AG09309 (cell line): ENCODE measurements around the gene HBA1.

Experiments used
- DNase-seq: peaks from one replicate; pipeline ENCODE4 v3.0.0-alpha.2; 2010; ENCODE audit warnings: low read depth
- H3K4me3 ChIP-seq: 2 replicates; pipeline ENCODE4 v1.5.1; 2011; ENCODE audit warnings: mild to moderate bottlenecking, low read depth, low read length, moderate library complexity; ENCODE audit not compliant: control insufficient read depth
- TF ChIP-seq, protein P1 (sequence below): IDR thresholded peaks from 2 replicates; pipeline ENCODE4 v1.5.1; 2011; ENCODE audit warnings: mild to moderate bottlenecking, low read depth, low read length, inconsistent platforms; ENCODE audit not compliant: insufficient read depth, control insufficient read depth; ENCODE audit errors: missing control alignments

HBA1 gene

DNA sequence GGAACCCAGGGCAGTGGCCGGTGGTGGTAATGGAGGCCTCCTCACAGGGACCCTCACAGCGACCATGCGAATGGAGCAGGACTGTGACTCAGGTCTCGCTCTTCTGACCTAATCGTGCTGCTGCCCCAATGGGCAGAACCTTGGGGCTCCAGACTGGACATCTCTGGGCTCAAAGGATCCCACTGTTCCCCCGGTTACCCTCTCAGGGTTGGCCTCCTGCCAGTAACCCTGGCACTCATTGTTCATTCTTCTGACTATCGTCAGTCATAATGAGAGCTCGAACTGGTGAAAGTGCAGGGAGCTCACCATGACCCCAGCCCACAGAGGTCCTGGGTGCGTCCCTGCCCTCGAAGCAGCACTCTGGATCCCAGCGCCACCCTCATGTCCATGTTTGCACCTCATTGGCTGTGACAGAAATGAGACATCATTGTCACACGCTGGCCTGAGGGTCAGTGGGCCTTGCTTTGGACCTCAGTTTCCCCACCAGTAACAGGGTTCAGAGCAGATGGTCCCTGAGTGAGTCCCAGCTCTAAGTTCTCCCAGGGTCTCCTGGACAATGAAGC is 34.0 kb upstream of the HBA1 start:
- DNase-seq: no peak
- no peak overlapping the region for H3K4me3 ChIP-seq
- TF ChIP-seq, protein P1, sequence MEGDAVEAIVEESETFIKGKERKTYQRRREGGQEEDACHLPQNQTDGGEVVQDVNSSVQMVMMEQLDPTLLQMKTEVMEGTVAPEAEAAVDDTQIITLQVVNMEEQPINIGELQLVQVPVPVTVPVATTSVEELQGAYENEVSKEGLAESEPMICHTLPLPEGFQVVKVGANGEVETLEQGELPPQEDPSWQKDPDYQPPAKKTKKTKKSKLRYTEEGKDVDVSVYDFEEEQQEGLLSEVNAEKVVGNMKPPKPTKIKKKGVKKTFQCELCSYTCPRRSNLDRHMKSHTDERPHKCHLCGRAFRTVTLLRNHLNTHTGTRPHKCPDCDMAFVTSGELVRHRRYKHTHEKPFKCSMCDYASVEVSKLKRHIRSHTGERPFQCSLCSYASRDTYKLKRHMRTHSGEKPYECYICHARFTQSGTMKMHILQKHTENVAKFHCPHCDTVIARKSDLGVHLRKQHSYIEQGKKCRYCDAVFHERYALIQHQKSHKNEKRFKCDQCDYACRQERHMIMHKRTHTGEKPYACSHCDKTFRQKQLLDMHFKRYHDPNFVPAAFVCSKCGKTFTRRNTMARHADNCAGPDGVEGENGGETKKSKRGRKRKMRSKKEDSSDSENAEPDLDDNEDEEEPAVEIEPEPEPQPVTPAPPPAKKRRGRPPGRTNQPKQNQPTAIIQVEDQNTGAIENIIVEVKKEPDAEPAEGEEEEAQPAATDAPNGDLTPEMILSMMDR: no peak

DNA sequence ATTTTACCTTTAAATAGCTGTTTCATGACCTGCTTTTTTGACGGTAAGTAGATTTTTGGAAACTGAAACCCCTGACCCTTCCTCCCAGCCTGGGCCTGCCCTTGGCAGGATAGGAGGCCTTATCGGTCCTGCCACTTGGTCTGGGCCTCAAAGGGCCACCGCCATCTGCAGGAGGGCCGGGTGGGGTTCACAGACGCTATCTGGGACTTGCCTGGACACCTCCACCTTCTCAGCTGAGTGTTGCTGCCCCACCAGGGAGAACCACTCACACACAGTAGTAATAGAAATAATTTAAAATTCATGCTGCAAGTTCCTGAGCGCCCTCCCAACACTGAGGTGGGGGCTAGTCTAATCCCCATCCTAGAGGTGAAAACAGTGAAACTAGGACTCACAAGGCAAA is 33.4 kb upstream of the HBA1 start:
- TF ChIP-seq, protein P1: no peak
- no peak overlapping the region for H3K4me3 ChIP-seq
- DNase-seq: no peak

DNA sequence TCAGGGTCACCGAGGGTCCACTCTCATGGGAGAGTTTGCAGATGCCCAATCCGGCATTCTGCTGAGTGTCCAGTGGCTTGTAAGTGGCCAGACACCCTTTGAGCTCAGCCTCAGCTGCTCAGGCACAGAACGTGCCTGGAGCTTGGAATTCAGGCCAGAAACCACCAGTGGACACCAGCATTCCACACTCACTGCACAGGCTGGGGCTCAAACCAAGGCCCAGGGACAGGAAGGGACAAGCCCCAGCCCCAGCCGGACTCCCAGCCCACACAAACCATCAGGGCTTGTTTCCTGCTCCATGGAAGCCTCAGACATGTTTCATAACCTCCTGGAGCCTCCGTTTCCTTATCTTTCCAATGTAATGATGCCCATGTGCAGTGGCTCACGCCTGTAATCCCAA is 33.0 kb upstream of the HBA1 start:
- DNase-seq: no peak
- TF ChIP-seq, protein P1: no peak
- H3K4me3 ChIP-seq: no peak overlapping the region

DNA sequence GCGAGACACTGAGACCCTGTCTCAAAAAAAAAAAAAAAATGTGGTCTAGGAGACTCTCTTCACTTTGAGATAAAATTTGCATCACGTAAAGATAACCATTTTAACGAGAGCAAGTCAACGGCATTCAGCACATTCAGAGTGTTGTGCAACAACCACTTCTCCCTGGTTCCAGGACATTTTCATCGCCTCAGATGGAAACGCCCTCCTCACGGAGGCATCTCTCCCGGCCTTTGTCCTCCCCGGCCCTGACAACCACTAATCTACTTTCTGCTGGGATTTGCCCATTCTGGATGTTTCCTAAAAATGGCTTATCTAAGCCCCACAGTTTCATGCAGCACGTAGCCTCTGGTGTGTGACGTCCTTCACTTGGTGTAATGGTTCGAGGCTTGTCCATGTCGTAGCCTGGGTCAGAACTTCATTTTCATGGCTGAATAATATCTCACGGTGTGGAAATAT is 31.7 kb upstream of the HBA1 start:
- H3K4me3 ChIP-seq: no peak overlapping the region
- TF ChIP-seq, protein P1: no peak
- no peak for DNase-seq

DNA sequence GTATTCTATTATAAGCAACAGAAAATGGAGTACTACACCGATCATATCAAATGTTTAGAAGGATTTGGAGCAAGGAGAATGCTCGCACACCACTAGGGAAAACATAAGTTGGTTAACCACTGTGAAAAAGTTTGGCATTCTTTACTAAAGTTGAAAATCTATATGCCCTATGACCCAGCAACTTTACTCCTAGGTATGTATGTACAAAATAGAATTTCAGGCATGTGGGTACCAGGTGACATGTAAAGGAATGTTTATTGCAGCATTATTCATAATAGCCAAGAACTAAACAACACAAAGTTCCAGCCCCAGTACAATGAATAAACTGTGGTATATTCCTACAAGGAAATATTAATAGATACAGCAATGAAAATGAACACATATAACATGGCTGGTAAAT is 29.8 kb upstream of the HBA1 start:
- H3K4me3 ChIP-seq: no peak overlapping the region
- TF ChIP-seq, protein P1: no peak
- no peak for DNase-seq

DNA sequence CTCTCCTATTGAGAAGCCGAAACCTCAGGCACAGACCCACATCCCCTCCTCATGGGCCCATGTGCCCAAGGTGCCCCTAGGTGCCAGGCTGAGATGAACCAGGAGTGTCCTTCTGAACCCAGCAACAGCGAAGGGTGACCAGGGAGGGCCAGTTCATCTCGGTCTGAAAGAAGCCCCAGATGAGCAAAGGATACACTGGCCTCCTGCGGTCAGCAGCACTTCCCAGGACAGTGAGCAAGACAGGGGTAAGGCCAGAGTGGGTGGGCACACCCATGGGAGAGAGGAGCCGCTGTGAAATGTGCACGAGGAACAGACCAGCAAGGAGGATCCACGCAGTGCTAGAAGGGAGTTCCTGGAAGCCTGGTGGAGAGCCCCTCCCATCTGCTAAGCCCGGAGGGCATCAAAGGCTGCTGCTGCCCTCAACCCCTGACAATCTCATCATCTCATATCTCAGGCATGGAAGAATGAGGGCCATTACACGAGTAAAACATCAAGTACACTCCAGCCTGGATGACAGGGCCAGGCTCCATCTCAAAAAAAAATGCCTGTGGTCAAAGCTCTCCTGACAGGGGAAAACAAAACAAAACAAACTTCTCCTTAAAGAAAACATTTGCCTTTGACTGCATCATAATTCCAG is 27.3 kb upstream of the HBA1 start:
- TF ChIP-seq, protein P1: no peak
- H3K4me3 ChIP-seq: no peak overlapping the region
- no peak for DNase-seq
